Keratinocyte (primary cell): ENCODE measurements around the gene PAPOLB. TPM values are rescaled to one million over a fixed set of nuclear protein-coding genes. Genes with fewer than 3 reads are reported as not detected.

ENCODE experiments used
- DNase-seq: peaks from one replicate; pipeline ENCODE4 v3.0.0-alpha.2; 2011; ENCODE audit warnings: low read depth, missing footprints, low spot score
- FAIRE-seq: peaks from 2 replicates; lab custom pipeline; 2011; peaks lifted over from hg19 to GRCh38; lab: Jason Lieb, UNC
- H2AFZ ChIP-seq: 2 replicates; pipeline ENCODE4 v1.6.0; 2012; ENCODE audit warnings: low read length, control low read depth, inconsistent platforms; ENCODE audit not compliant: control insufficient read depth
- H3K27ac ChIP-seq: 2 replicates; pipeline ENCODE4 v1.5.1; 2011; ENCODE audit warnings: low read length; ENCODE audit not compliant: control insufficient read depth, insufficient read depth
- H3K27me3 ChIP-seq: 3 replicates; pipeline ENCODE4 v1.6.0; 2011; ENCODE audit warnings: low read length; ENCODE audit not compliant: control insufficient read depth, insufficient read depth; ENCODE audit errors: extremely low read depth
- H3K36me3 ChIP-seq, 2 experiments: 2 replicates in 1 of 2; 3 replicates in 1 of 2; pipeline ENCODE4 v1.5.1; 2011; ENCODE audit warnings: low read length in 2 of 2, mild to moderate bottlenecking in 1 of 2; ENCODE audit not compliant: control insufficient read depth in 2 of 2, insufficient read depth in 2 of 2; ENCODE audit errors: extremely low read depth in 1 of 2
- H3K4me1 ChIP-seq: 3 replicates; pipeline ENCODE4 v1.5.1; 2011; ENCODE audit warnings: low read length; ENCODE audit not compliant: control insufficient read depth, insufficient read depth; ENCODE audit errors: extremely low read depth
- H3K4me2 ChIP-seq: 3 replicates; pipeline ENCODE4 v1.6.0; 2011; ENCODE audit warnings: low read depth, low read length; ENCODE audit not compliant: control insufficient read depth, insufficient read depth; ENCODE audit errors: extremely low read depth
- H3K4me3 ChIP-seq, 3 experiments: fragments of 200-600 bp in 1 of 3; sonication (generic) in 1 of 3; 2 replicates in 2 of 3; 3 replicates in 1 of 3; pipeline ENCODE4 v1.5.1; 2011 to 2016; ENCODE audit warnings: low read length in 3 of 3, mild to moderate bottlenecking in 3 of 3, control low read depth in 2 of 3, inconsistent platforms in 1 of 3, low read depth in 1 of 3, mixed read lengths in 1 of 3, mixed run types in 1 of 3, moderate library complexity in 1 of 3; ENCODE audit not compliant: control insufficient read depth in 2 of 3, insufficient read depth in 2 of 3; ENCODE audit errors: extremely low read depth in 1 of 3
- H3K79me2 ChIP-seq: 2 replicates; pipeline ENCODE4 v1.6.0; 2012; ENCODE audit warnings: low read length; ENCODE audit not compliant: control insufficient read depth, insufficient read depth
- H3K9ac ChIP-seq: 3 replicates; pipeline ENCODE4 v1.6.0; 2011; ENCODE audit warnings: low read length; ENCODE audit not compliant: control insufficient read depth, insufficient read depth; ENCODE audit errors: extremely low read depth
- H3K9me1 ChIP-seq: 3 replicates; pipeline ENCODE4 v1.6.0; 2011; ENCODE audit warnings: low read length; ENCODE audit not compliant: control insufficient read depth, insufficient read depth; ENCODE audit errors: extremely low read depth
- H3K9me3 ChIP-seq: 2 replicates; pipeline ENCODE4 v1.5.1; 2012; ENCODE audit warnings: low read depth, low read length; ENCODE audit not compliant: control insufficient read depth
- H4K20me1 ChIP-seq: 3 replicates; pipeline ENCODE4 v1.6.0; 2011; ENCODE audit warnings: low read length; ENCODE audit not compliant: control insufficient read depth, insufficient read depth; ENCODE audit errors: extremely low read depth
- CTCF ChIP-seq, 3 experiments: IDR thresholded peaks in 1 of 3; conservative IDR thresholded peaks in 1 of 3; optimal IDR thresholded peaks in 1 of 3; 2 replicates in 2 of 3; 3 replicates in 1 of 3; pipeline versions ENCODE3 to v1.5.1; 2011; ENCODE audit warnings: low read length in 3 of 3, mild to moderate bottlenecking in 3 of 3, moderate library complexity in 2 of 3, control low read depth in 1 of 3, inconsistent platforms in 1 of 3; ENCODE audit not compliant: insufficient read depth in 2 of 3; ENCODE audit errors: extremely low read depth in 1 of 3
- EZH2 ChIP-seq: IDR thresholded peaks from one replicate; pipeline ENCODE4 v1.6.1; 2012; ENCODE audit warnings: inconsistent platforms, mild to moderate bottlenecking, low read length, moderate library complexity
- dilution Hi-C: fragments of 300-500 bp; cut with MboI; formaldehyde crosslinking; loops from one replicate; pipeline ENCODE4 v1.7.0; 2020; ENCODE audit warnings: low sequenced_read_pairs; ENCODE audit not compliant: extremely low pct_ligation_motif_present
- polyA plus RNA-seq, 5 experiments: library from polyadenylated mRNA; depleted of rRNA in 3 of 5; stranded (reverse) in 3 of 5; stranded (forward) in 1 of 5; unstranded in 1 of 5; fragments of >200 nt; gene quantifications; 1 replicate in 1 of 5; 2 replicates in 3 of 5; 3 replicates in 1 of 5; pipeline versions ENCODE4 v1.2.1 to v1.2.3, GENCODE V29; 2011 to 2012; ENCODE audit warnings: missing spikeins in 2 of 5, low read depth in 1 of 5, low replicate concordance in 1 of 5

Gene PAPOLB
- polyA plus RNA-seq, 1 donor (not counting 4 experiments of a cell fraction or from before 2014, with no cell fraction given), result not detected

GRCh38 chr7:4886671-4887070 lies 24.8 kb upstream of the PAPOLB start:
- Histone ChIP-seq H3K27ac (no peak overlapping the region), H4K20me1 (no peaks in the 10 kb centered on the region), H3K27me3 (peaks cover 21% of the 10 kb centered on the region), H2AFZ (no peak overlapping the region), H3K9me3 (no peaks in the 10 kb centered on the region), H3K79me2 (no peaks in the 10 kb centered on the region), H3K9ac (no peak overlapping the region), H3K4me2 (no peak overlapping the region), H3K9me1 (no peaks in the 10 kb centered on the region), H3K4me1 (peaks cover 5% of the 10 kb centered on the region), H3K36me3 (no peaks in the 10 kb centered on the region), H3K4me3 (no peak overlapping the region)
- no peak for DNase-seq
- no peak for TF ChIP-seq CTCF (optimal IDR thresholded peaks at IDR 0.05 in 1 of 3, IDR thresholded peaks at IDR 0.05 in 1 of 3, conservative IDR thresholded peaks at IDR 0.05 in 1 of 3; ENCODE audit: extremely low read depth in 1 of 3, insufficient read depth in 2 of 3, low read length in 3 of 3)
- TF ChIP-seq EZH2, result no peak
- dilution Hi-C loops, result no loop called here
- no peak for FAIRE-seq

- H3K79me2 ChIP-seq, result no peaks in the 10 kb centered on the region
- H3K36me3 ChIP-seq, result no peaks in the 10 kb centered on the region
- H3K9me1 ChIP-seq, result no peaks in the 10 kb centered on the region
- H4K20me1 ChIP-seq, result no peaks in the 10 kb centered on the region
- FAIRE-seq (no peak), DNase-seq (no peak)
- TF ChIP-seq CTCF (optimal IDR thresholded peaks at IDR 0.05 in 1 of 3, IDR thresholded peaks at IDR 0.05 in 1 of 3, conservative IDR thresholded peaks at IDR 0.05 in 1 of 3; ENCODE audit: extremely low read depth in 1 of 3, insufficient read depth in 2 of 3, low read length in 3 of 3), result no peak
- TF ChIP-seq EZH2, result no peak
- no peaks in the 10 kb centered on the region for H3K9me3 ChIP-seq
- no peak overlapping the region for H3K9ac ChIP-seq
- dilution Hi-C loops, result no loop called here
- no peak overlapping the region for H2AFZ ChIP-seq
- peaks cover 5% of the 10 kb centered on the region for H3K4me1 ChIP-seq
- no peak overlapping the region for H3K27ac ChIP-seq
- no peak overlapping the region for H3K4me2 ChIP-seq
- H3K27me3 ChIP-seq, result peaks cover 21% of the 10 kb centered on the region
- H3K4me3 ChIP-seq, result no peak overlapping the region
These were observed 23.5 kb upstream of the PAPOLB start for GRCh38 chr7:4885317-4885807.
